Right renal pelvis (tissue), 4 donors: ENCODE measurements around the gene KIF1B. TPM values are rescaled to one million over a fixed set of nuclear protein-coding genes. Genes with fewer than 3 reads are reported as not detected.
"Not testable (repeated sequence)": the region's sequence is repeated elsewhere in the genome, so short reads cannot be mapped to it uniquely, and the experiment has no call there.

Experiments
- DNase-seq, 4 donors: peaks; one replicate each; pipeline ENCODE4 v3.0.0-alpha.2; 2013; ENCODE audit warnings: low read depth in 4 of 4, low spot score in 3 of 4, missing footprints in 1 of 4
- polyA plus RNA-seq, 4 donors: library from polyadenylated mRNA; unstranded; fragments of 120-200 nt; gene quantifications; one replicate each; pipeline ENCODE4 v1.2.1, GENCODE V29; 2013; ENCODE audit not compliant: insufficient read length in 4 of 4

KIF1B gene
- polyA plus RNA-seq, 4 donors: 42.0 to 49.1 (median 43.1) TPM

DNA sequence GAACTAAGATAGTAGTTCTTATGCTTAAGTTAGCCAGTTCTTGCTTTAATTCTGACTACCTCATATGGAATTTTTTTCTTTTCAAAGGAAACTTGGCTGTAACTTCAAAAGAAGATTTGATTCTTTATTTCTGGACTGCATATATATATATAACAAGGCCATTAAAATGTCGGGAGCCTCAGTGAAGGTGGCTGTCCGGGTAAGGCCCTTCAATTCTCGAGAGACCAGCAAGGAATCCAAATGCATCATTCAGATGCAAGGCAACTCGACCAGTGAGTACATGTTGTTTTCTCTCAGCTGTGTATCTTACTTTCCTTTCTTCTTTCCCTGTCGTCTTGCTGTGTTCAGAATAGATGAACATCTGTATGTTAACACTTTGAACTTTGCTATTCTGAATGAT, 21.8 kb downstream of the KIF1B start:
- DNase-seq: no peak

DNA sequence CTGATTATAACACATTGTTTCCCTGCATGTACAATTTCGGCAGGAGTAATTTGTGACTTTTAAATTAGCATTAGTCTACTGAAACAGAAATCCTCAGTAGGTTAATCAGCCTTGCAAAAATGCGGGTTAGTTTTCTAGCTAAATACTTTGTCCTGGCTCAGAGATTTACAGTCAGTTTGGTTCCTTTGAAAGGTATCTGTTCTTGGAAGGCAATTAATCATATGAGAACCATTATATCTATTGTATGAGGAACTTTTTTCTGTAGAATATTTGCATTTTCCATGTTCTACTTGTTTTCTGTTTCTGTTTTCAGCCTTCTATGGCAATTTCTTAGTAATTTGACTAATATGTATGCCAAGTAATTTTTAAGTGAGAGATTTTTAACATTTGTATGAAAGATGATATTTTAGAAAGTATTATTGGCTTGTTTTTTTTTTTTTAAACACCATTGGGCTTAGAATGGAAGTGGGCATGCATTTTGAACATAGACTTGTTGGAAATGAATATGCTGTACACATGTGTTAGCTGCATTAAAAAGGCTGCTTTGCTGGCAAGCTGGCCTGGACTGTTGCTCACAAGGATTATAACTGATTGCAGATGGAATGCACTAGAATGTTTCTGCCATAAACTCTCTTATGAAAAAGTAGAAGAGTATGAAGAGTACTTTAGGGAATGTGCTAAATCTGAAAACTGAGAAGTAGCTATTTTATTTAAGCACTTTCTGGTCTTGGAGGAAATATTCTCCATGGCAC, 26.2 kb downstream of the KIF1B start:
- DNase-seq: no peak

DNA sequence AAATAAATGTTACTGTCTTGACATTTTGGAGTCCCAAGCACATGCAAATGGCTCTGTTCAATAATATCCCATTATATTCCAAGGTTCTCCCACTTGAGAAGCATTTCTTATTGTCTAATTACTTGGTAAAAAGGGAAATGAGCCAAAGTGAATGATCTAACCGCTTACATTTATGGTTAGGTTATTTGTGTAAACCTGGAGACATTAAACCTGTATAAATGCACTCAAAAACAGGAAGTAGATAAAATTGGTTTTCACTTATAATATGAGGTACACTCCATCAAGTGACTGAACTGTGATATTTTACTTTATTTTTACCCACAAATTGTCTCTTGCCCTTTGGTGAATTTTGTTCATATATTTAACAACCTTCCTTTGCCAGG, 26.8 kb downstream of the KIF1B start:
- no peak for DNase-seq

DNA sequence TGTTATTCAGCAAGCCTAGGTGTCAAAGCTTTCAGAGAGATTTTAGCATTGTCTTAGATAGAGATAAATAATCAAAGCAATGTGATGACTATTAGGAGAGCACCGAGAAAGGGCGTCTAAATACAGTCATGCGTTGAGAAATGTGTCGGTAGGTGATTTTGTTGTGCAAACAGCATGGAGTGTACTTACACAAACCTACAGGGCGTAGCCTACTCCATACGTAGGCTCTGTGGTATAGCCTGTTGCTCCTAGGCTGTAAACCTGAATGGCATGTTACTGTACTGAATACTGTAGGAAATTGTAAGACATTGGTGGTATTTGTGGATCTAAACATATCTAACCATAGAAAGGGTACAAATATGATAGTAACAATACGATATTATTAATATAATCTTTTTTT, 31.8 kb downstream of the KIF1B start:
- DNase-seq: no peak

DNA sequence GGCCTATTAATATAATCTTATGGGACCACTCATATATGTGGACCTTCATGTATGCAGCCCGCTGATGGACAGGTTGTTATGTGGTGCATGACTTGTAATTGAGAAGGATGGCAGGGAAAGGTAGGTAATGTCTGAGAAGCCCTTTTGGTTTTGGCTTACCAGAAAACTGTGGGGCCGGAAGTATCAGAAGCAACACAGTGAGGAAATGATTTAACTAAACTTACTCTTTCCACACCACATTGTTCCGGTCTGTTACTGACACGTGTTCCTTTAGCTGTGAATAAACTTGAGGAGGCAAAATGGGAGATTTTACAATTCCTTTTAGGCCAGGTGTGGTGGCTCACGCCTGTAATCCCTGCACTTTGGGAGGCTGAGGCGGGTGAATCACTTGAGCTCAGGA, 32.4 kb downstream of the KIF1B start:
- DNase-seq: no peak

DNA sequence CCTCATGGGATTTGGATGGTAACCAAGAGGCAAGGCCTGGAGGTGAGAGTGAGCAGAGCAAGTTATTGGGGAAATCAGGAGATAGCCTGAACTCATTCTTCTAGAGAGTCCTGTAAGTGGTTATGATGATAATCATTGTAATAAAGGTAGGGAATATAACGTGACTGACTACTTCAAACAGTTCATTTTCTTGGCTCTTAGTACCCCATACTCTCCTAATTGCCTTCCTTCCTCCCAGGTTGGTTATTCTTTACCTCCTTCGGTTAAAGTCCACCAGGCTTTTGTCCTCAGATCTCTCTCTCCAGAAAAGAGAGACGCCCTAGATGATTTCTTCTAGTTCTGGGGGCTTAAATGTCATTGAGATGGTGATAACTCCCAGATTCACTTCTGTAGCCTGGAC, 35.3 kb downstream of the KIF1B start:
- DNase-seq: no peak

DNA sequence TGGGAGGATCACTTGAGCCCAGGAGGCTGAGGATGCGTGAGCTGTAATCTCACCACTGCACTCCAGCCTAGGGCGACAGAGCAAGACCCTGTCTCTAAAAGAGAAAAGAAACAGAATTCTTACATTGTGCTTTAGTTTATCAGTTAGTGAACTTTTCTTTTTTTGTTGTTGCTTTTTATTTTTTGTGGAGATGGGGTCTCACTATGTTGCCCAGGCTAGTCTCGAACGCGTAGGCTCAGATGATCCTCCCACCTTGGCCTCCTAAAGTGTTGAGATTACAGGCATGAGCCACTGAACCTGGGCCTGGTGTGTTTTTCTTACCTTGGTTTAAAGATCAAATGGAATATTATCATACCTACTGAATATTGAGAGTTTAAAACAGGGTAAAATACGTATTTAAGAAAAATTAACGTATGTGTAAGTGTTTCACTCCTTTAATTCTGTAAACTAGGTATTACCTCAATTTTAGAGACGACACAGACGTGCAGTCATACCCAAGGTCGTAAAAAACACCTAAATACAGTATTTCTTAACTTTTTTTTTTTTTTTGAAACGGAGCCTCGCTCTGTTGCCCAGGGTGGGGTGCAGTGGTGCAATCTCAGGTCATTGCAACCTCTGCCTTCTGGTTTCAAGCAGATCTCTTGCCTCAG, 39.6 kb downstream of the KIF1B start:
- no peak for DNase-seq

DNA sequence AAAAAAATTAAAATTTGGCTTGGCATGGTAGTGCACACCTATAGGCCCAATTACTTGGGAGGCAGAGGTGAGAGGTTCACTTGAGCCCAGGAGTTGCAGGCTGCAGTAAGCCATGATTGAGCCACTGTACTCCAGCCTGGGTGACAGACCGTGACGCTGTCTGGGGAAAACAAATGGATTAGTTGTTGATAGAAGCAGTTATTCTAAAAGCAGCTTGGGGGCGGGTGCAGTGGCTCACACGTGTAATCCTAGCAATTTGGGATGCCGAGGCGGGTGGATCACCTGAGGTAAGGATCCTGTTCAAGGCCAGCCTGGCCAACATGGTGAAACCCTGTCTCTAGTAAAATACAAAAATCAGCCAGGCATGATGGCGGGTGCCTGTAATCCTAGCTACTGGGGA, 40.3 kb downstream of the KIF1B start:
- DNase-seq: peak in 3 of 4 donors; percentile 28 to 51 (median 31)

DNA sequence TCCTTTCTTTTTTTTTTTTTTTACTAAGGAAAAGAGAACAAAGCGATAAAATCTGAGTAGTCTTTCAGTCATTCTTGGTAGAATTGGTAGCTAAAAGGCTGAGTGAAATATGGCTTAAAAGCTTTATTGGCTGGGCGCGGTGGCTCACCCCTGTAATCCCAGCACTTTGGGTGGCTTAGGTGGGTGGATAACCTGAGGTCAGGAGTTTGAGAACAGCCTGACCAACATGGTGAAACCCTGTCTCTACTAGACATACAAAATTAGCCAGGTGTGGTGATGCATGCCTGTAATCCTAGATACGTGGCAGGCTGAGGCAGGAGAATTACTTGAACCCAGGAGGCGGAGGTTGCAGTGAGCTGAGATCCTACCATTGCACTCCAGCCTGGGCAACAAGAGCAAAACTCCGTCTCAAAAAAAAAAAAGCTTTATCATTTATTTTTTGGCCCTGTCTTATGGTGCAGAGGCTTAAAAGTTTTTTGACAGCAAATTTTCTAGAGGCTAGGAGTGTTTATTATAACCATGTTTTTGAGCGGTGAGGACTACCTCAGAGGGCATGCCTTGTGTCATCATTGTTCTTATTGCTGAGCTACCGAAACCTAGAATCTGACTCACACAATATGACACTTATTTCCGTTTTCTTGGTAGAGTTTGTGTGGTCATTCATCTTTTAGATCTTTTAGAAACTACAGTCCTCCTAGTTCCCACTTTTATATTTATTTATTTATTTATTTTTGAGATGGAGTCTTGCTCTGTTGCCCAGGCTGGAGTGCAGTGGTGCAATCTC, 41.1 kb downstream of the KIF1B start:
- DNase-seq: not testable (repeated sequence)

DNA sequence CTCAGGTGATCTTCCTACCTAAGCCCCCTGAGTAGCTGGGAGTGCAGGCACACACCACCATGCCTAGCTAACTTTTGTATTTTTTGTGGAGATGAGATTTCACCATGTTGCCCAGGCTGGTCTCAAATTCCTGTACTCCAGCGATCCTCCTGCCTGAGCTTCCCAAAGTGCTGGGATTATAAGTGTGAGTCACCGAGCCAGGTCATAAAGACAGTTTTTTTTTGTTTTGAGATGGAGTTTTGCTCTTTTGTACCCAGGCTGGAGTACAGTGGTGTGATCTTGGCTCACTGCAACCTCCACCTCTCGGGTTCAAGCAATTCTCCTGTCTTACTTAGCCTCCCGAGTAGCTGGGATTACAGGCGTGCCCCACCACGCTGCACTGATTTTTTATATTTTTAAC, 42.1 kb downstream of the KIF1B start:
- DNase-seq: no peak

DNA sequence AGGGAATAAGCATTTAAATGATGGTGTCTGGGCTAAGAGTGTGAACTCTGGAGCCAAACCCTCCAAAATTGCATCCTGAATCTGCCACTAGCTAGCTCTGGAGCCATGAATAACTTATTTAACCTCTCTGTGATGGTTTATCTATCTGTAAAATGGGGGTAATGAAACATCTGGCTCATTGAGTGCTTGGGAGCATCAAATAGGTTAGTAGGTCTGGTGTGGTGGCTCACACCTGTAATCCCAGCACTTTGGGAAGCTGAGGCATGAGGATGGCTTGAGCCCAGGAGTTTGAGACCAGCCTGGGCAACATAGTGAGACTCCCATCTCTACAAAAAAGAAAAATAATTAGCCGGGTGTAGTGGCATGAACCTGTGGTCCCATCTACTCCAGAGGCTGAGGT, 42.8 kb downstream of the KIF1B start:
- no peak for DNase-seq

DNA sequence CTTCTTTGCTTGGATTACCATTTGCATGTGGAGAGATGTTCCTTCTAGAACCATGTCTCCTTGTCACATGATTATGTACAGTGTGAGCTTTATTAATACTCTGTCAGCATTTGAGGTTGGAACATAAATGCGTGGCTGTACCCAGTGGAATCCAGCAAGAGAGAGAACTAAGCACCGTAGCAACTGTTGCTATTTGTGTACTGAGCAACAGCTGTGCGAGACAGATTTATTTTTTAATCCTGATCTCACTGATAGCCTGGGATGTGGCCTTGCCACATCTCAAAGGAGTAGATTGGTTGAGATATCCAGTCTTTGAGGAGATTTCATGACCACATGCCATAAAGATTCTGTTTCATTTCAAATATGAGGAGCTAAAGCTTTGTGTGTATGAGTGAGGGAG, 43.4 kb downstream of the KIF1B start:
- peak; percentile 48 to 60 (median 56) for DNase-seq

DNA sequence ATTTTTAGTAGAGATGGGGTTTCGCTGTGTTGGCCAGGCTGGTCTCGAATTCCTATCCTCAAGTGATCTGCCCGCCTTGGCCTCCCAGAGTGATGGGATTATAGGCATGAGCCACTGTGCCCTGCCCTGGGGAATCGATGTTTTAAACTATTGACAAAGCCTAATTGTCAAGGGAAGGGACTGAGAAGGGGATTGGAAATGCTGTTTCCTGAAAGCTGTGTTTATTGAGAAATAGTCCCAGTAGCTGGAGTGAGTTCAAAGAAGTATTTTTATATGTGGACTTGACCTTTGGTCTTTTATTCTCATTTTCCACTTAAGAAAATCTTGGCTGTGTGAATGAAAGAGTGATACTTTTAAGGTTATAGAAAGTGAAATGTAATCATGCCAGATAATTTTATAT, 47.5 kb downstream of the KIF1B start:
- no peak for DNase-seq

DNA sequence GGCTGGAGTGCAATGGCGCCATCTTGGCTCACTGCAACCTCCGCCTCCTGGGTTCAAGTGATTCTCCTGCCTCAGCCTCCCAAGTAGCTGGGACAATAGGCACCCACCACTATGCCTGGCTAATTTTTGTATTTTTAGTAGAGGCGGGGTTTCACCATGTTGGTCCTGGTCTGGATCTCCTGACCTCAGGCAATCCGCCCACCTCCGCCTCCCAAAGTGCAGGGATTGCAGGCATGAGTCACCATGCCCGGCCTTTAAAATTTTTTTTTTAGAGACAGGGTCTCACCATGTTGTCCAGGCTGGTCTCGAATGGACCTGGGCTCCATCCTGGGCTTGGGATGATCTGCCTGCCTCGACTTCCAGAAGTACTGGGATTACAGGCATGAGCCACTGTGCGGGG, 49.2 kb downstream of the KIF1B start:
- DNase-seq: not testable (repeated sequence)

DNA sequence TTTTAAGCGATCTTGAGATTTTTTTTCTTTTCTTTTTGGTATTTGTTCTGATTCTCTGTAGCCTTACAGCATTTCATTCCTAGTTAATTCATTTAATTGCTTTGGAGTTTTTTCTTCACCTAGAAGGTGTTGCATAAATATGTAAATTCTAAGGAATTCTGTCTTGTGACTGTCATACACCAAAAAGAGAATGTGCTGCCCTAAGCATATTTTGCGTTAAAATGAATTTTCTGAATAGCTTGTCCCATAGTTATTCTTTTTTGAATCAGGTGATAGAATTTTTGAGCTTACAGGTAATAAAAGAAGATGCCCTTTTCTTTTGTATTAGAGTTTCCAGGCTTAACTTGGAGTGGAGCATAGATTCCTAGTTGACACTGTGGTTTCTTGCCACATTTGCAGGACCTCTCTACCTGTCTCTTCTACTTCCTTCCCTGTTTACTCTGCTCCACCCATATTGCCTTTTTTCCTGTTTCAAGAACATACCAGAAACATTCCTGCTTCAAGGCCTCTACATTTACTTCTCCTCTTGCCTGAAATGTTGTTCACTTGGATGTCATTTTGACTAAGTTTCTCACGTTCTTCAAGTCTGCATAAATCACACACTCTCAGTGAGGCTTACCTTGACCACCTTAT, 53.2 kb downstream of the KIF1B start:
- DNase-seq: no peak

DNA sequence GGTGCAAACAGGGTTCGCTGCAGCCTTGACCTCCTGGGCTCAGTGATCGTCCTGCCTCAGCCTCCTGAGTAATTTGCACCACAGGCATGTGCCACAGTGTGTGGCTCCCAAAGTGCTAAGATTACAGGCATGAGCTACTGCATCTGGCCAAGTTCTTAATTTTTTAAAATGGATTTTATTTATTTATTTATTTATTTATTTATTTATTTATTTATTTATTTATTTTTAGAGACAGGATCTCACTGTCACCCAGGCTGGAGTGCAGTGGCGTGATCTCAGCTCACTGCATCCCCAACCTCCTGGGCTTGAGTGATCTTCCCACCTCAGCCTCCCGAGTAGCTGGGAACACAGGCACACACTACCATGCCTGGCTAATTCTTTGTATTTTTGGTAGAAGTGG, 54.7 kb downstream of the KIF1B start:
- DNase-seq: no peak

DNA sequence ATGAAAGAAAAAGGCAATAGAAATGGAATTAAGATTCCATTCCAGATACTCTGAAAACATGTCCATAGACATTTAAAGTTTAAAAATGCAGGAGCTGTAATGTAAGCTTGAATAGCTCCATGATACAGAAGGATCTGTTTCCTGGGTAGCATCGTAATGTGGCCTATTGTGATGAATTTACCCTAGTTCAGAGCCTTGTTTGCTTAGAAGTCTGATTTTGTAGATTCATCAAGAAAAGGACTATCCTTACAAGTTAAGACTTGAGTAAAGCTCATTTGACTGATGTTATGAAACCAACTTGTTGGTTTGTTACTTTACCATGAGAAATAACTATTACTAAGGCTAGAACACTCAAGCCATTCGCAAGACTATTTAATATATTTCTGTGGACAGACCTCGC, 55.5 kb downstream of the KIF1B start:
- no peak for DNase-seq

DNA sequence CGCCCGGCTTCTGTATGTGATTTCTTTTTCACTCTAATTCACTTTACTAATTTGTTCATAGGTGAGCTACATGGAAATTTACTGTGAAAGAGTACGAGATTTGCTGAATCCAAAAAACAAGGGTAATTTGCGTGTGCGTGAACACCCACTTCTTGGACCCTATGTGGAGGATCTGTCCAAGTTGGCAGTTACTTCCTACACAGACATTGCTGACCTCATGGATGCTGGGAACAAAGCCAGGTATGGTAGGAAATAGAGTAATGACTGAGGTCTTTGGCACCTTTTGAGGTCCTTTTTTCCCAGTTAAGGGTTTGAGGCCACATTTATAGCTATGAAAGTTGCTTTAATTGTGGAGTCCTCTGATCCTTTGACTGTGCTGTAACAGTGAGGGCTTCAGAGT, 56.9 kb downstream of the KIF1B start:
- DNase-seq: no peak

DNA sequence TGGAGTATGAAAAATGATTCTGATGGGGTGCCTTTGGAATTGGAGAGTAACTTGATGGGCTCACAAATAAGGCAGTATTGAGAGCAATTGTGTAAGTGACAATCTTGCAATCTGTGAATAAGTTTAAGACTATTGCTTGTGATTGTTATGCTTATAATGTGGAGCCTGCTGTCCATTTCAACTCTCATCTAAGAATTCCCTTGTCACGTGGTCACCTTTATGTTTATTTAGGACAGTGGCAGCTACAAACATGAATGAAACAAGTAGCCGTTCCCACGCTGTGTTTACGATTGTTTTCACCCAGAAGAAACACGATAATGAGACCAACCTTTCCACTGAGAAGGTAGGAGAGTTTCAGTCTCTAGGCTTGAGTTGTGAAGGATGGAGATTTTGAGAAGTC, 57.6 kb downstream of the KIF1B start:
- DNase-seq: no peak

DNA sequence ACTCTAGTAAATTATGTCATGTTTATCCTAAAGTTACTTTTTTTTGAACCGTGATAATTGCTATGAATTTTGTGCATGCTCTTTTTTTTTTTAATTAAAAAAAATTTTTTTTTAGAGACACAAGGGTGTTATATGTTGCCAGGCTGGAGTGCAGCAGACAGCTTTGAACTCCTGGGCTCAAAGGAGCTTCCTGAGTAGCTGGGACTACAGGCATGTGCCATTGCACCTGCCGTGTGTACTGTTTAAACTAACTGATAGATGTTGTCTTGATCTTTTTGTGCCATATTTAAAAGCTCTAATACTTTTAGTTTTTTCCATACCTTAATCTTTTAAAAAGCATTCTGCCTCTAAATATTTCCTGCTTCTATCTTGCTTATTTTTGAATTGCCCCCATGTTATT, 60.7 kb downstream of the KIF1B start:
- no peak for DNase-seq

DNA sequence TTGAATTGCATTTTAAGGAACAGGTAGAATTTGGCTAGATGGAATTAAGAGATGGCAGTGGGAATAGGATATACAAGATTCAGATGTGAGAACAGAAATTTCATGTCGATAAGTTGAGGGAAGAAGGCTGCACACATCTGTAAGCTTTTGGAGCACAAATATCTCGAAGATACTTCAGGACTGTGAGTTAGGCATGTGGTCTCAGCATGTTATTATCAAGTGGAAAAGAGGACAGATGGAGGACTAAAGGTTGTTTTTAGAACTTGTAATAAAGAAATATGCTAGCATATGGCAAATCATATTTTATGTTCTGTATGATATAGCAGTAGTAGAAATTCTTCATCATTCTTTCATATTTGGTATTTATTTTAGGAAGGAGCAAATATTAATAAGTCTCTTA, 61.5 kb downstream of the KIF1B start:
- DNase-seq: no peak
